Activated naive CD8-positive, alpha-beta T cell treated with anti-CD3 and anti-CD28 coated beads, Interleukin-2, amount 50 U/mL, for 16 hours (primary cell): ENCODE results near the gene FAM174B.
"Not testable (repeated sequence)": the region's sequence is repeated elsewhere in the genome, so short reads cannot be mapped to it uniquely, and the experiment has no call there.

Experiments
- DNase-seq: peaks from one replicate; pipeline ENCODE4 v3.0.0-alpha.2; 2020; ENCODE audit warnings: low read depth, low spot score

Gene FAM174B

GRCh38 chr15:92619145-92620101 lies 36.2 kb downstream of the FAM174B start:
- no peak for DNase-seq

- no peak for DNase-seq
Observed at GRCh38 chr15:92617549-92618520, 37.7 kb downstream of the FAM174B start.

GRCh38 chr15:92616621-92617548 lies 38.7 kb downstream of the FAM174B start:
- DNase-seq: no peak

- DNase-seq: no peak
Observed at GRCh38 chr15:92614791-92615785, 40.5 kb downstream of the FAM174B start.

GRCh38 chr15:92614301-92614700 lies 41.3 kb downstream of the FAM174B start:
- DNase-seq: no peak

GRCh38 chr15:92613841-92614240 lies 41.7 kb downstream of the FAM174B start:
- DNase-seq: no peak

- DNase-seq: no peak
Observed at GRCh38 chr15:92612891-92613290, 42.7 kb downstream of the FAM174B start.

GRCh38 chr15:92611995-92612745 lies 43.4 kb downstream of the FAM174B start:
- DNase-seq: no peak

GRCh38 chr15:92611150-92611549 lies 44.4 kb downstream of the FAM174B start:
- DNase-seq: no peak

GRCh38 chr15:92610101-92610520 lies 45.5 kb downstream of the FAM174B start:
- no peak for DNase-seq

GRCh38 chr15:92608866-92609700 lies 46.5 kb downstream of the FAM174B start:
- no peak for DNase-seq

- DNase-seq: not testable (repeated sequence)
Observed at GRCh38 chr15:92606836-92607150, 48.8 kb downstream of the FAM174B start.

GRCh38 chr15:92606126-92606835 lies 49.3 kb downstream of the FAM174B start:
- no peak for DNase-seq

- DNase-seq: no peak
Observed at GRCh38 chr15:92605225-92605944, 50.2 kb downstream of the FAM174B start.

GRCh38 chr15:92603743-92604470 lies 51.7 kb downstream of the FAM174B start:
- no peak for DNase-seq

- DNase-seq: no peak
Observed at GRCh38 chr15:92603278-92603677, 52.3 kb downstream of the FAM174B start.
